HepG2 (cell line): ENCODE measurements around the gene CSTPP1.

Source experiments
- PCBP2 ChIP-seq: fragments of 200-400 bp; formaldehyde crosslinking; optimal IDR thresholded peaks from 2 replicates; pipeline ENCODE3; 2018; ENCODE audit warnings: low read length, low read depth; ENCODE audit not compliant: poor library complexity, severe bottlenecking
- ZNF660 ChIP-seq: sonication (generic); formaldehyde crosslinking; IDR thresholded peaks from 2 replicates; pipeline ENCODE4 v1.5.1; 2020; ENCODE audit warnings: mild to moderate bottlenecking, low read depth, missing genetic modification reagents, borderline replicate concordance

GRCh38 chr11:47105541-47105940, 169.0 kb downstream of the CSTPP1 start:
- no peak for TF ChIP-seq PCBP2
- TF ChIP-seq ZNF660 = no peak
